OCI-LY7 (cell line): Measurements from ENCODE around the gene NPHS1. TPM values are rescaled to one million over a fixed set of nuclear protein-coding genes. Genes with fewer than 3 reads are reported as not detected.

Experiments used
- BruUV-seq: library from RNA; stranded (reverse); fragments of 400-500 nt; replicated peaks from 2 replicates; lab custom pipeline; 2021; lab: Mats Ljungman, UMichigan
- CTCF ChIA-PET: fragments of 300-600 bp; sonication (Branson Sonifier 250); formaldehyde crosslinking; loops from one replicate; lab custom pipeline; 2022; ENCODE audit warnings: antibody characterized with exemption; ENCODE audit not compliant: unreplicated experiment; lab: Charles Lee
- POLR2A ChIA-PET: fragments of 300-600 bp; sonication (Branson Sonifier 250); formaldehyde crosslinking; loops from one replicate; lab custom pipeline; 2022; ENCODE audit warnings: antibody characterized with exemption; lab: Charles Lee
- DNase-seq: peaks from one replicate; pipeline ENCODE4 v3.0.0-alpha.2; 2015; ENCODE audit warnings: low spot score
- H2AFZ ChIP-seq: fragments of 200-600 bp; sonication (generic), shearing (Covaris generic); 2 replicates; pipeline ENCODE4 v1.6.1; 2014; ENCODE audit warnings: mild to moderate bottlenecking, antibody characterized with exemption, low read length, moderate library complexity
- H3K27ac ChIP-seq: fragments of 200-600 bp; sonication (generic); 2 replicates; pipeline ENCODE4 v1.5.1; 2014; ENCODE audit warnings: mixed run types, low read depth, mild to moderate bottlenecking, moderate library complexity, low read length, inconsistent platforms; ENCODE audit not compliant: poor library complexity, severe bottlenecking
- H3K36me3 ChIP-seq: fragments of 200-600 bp; sonication (generic); 2 replicates; pipeline ENCODE4 v1.6.1; 2014; ENCODE audit warnings: mild to moderate bottlenecking, antibody characterized with exemption, low read length, moderate library complexity, mixed read lengths; ENCODE audit not compliant: insufficient read depth
- H3K4me1 ChIP-seq: fragments of 200-600 bp; sonication (generic); 2 replicates; pipeline ENCODE4 v1.5.1; 2014; ENCODE audit warnings: mild to moderate bottlenecking, low read length; ENCODE audit not compliant: insufficient read depth, poor library complexity, severe bottlenecking
- H3K4me2 ChIP-seq: fragments of 200-600 bp; sonication (generic); 2 replicates; pipeline ENCODE4 v1.6.1; 2014; ENCODE audit warnings: mild to moderate bottlenecking, low read length
- H3K4me3 ChIP-seq: fragments of 200-600 bp; sonication (generic); 2 replicates; pipeline ENCODE4 v1.5.1; 2014; ENCODE audit warnings: mild to moderate bottlenecking, low read depth, low read length; ENCODE audit not compliant: poor library complexity, severe bottlenecking
- H3K79me2 ChIP-seq: fragments of 200-600 bp; sonication (generic); 2 replicates; pipeline ENCODE4 v1.6.1; 2016; ENCODE audit warnings: low read depth, mild to moderate bottlenecking, low read length, moderate library complexity, mixed read lengths; ENCODE audit not compliant: insufficient read depth
- H3K9me2 ChIP-seq: fragments of 200-600 bp; sonication (generic); 2 replicates; pipeline ENCODE4 v1.6.1; 2016; ENCODE audit warnings: mild to moderate bottlenecking, low read length, mixed read lengths; ENCODE audit not compliant: insufficient read depth
- H3K9me3 ChIP-seq: fragments of 200-600 bp; sonication (generic); 2 replicates; pipeline ENCODE4 v1.6.1; 2014; ENCODE audit warnings: mild to moderate bottlenecking, mixed run types, low read length, mixed read lengths
- H4K20me1 ChIP-seq: fragments of 200-600 bp; sonication (generic); 2 replicates; pipeline ENCODE4 v1.6.1; 2014; ENCODE audit warnings: mild to moderate bottlenecking, antibody characterized with exemption, low read length, moderate library complexity, mixed read lengths; ENCODE audit not compliant: insufficient read depth
- CTCF ChIP-seq: fragments of 200-600 bp; sonication (generic); conservative IDR thresholded peaks from 2 replicates; pipeline ENCODE4 v1.5.1; 2014; ENCODE audit warnings: mild to moderate bottlenecking, antibody characterized with exemption, low read length, moderate library complexity, mixed read lengths
- EZH2phosphoT487 ChIP-seq: fragments of 200-600 bp; sonication (generic); IDR thresholded peaks from 2 replicates; pipeline ENCODE4 v1.6.1; 2018; ENCODE audit warnings: low read depth, borderline replicate concordance, mild to moderate bottlenecking, mixed run types, antibody characterized with exemption, low read length, moderate library complexity, mixed read lengths
- intact Hi-C: fragments of 100-400 bp; cut with micrococcal nuclease; formaldehyde crosslinking; loops from one replicate; pipeline ENCODE4 v1.10.0; 2022; ENCODE audit not compliant: unreplicated experiment
- total RNA-seq, 2 experiments: library from RNA; depleted of rRNA in 1 of 2; stranded (reverse); fragments of >200 nt in 1 of 2; shearing (Covaris generic) in 1 of 2; gene quantifications; 2 replicates each; pipeline ENCODE4 v1.2.3, GENCODE V29; 2014 to 2022

Gene NPHS1
- total RNA-seq, 2 experiments from 2014 or later = not detected

GRCh38 chr19:35868823-35869326, 16.6 kb upstream of the NPHS1 start:
- H3K9me3 ChIP-seq = no peaks in the 10 kb centered on the region
- no peak for DNase-seq
- intact Hi-C loops = no loop called here
- H3K9me2 ChIP-seq = no peaks in the 10 kb centered on the region
- CTCF ChIA-PET = no interaction called here
- no peak for TF ChIP-seq CTCF
- H4K20me1 ChIP-seq = no peaks in the 10 kb centered on the region
- no peak overlapping the region for H3K27ac ChIP-seq
- H3K79me2 ChIP-seq = no peaks in the 10 kb centered on the region
- H3K4me3 ChIP-seq = peak overlapping the region; percentile 65
- H3K4me1 ChIP-seq = peaks cover 17% of the 10 kb centered on the region
- POLR2A ChIA-PET = no interaction called here
- peak overlapping the region; percentile 83 for H3K4me2 ChIP-seq
- no peaks in the 10 kb centered on the region for H3K36me3 ChIP-seq
- no TSS peak for BruUV-seq
- H2AFZ ChIP-seq = no peak overlapping the region

- peak; percentile 22 for DNase-seq
- ChIA-PET POLR2A (no interaction called here), CTCF (no interaction called here)
- H3K4me2 ChIP-seq = peak within 1 kb of the TSS; percentile 83
- H4K20me1 ChIP-seq = no peaks in the 10 kb centered on the region
- no peaks in the 10 kb centered on the region for H3K9me2 ChIP-seq
- intact Hi-C loops = no loop called here
- no peak within 1 kb of the TSS for H2AFZ ChIP-seq
- H3K27ac ChIP-seq = no peak within 1 kb of the TSS
- H3K4me1 ChIP-seq = peaks cover 17% of the 10 kb centered on the region
- no peaks in the 10 kb centered on the region for H3K79me2 ChIP-seq
- H3K4me3 ChIP-seq = peak within 1 kb of the TSS; percentile 65
- no TSS peak for BruUV-seq
- TF ChIP-seq CTCF (no peak), EZH2phosphoT487 (no peak)
- H3K9me3 ChIP-seq = no peaks in the 10 kb centered on the region
- H3K36me3 ChIP-seq = no peaks in the 10 kb centered on the region
Measured at GRCh38 chr19:35868172-35868822, 16.0 kb upstream of the NPHS1 start, which contains the start of gene APLP1. TSS of gene APLP1 (plus strand) at chr19:35868574. CDS start at chr19:35868637, 63 bp downstream.

- ChIA-PET CTCF (no interaction called here), POLR2A (interaction anchor here (0.7 kb wide), 1 partner anchor 176 kb away, joined by 5 read pairs; no protein-coding TSS in a partner anchor)
- intact Hi-C loops = no loop called here
- no peak for TF ChIP-seq EZH2phosphoT487
- TF ChIP-seq CTCF = no peak
- Histone ChIP-seq H3K9me3 (no peaks in the 10 kb centered on the region), H3K4me1 (no peaks in the 10 kb centered on the region), H2AFZ (no peak overlapping the region), H3K79me2 (no peaks in the 10 kb centered on the region), H3K36me3 (no peaks in the 10 kb centered on the region), H3K4me3 (no peak overlapping the region), H3K9me2 (no peaks in the 10 kb centered on the region), H3K27ac (no peak overlapping the region), H3K4me2 (no peak overlapping the region), H4K20me1 (no peaks in the 10 kb centered on the region)
- no peak for DNase-seq
- no TSS peak for BruUV-seq
Measured at GRCh38 chr19:35863018-35863417, 10.7 kb upstream of the NPHS1 start.
